GM19240 (cell line): ENCODE data around the gene SEPTIN12.

ENCODE experiments used
- DNase-seq: peaks from one replicate; pipeline ENCODE4 v3.0.0; 2011; ENCODE audit warnings: low spot score; ENCODE audit not compliant: insufficient read length

The SEPTIN12 gene

DNA sequence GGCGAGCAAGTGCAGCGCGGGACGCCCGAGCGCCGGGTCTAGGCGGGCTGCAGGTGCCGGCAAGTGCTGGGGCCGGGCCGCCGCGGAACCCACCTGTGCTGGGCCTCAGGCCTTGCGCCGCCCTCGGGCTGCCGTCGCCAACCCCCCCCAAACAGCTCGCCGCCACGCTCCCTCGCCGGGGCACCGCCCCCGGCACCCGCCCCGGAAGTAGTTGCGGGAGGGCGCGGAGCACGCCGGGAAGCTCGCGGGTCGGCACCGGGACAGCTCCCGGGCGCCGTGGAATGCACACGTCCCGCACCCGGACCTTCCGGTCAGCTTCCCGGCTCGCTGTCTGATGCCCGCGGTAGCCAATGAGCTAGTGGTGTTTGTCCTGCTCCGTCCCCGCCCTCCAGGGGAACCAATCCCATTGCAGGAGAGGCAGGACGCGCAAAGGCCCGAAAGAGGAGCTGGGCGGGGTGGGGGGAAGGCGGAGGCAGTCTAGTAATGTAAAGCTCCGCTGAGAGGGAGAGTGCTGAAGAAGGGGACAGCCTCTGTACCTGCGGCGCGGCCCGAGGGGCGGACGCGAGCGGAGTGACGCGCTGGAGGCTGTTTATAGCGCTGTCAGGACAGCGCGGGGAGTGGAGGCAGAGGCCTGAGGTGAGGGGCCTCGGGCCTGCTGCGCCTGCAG, 53.9 kb downstream of the SEPTIN12 start, which contains the start of the genes ANKS3 and DNAAF8:
Gene ANKS3, minus strand, starts transcription at position 209 of the 667 bp plus-strand sequence. CDS start 4,122 bp downstream, outside the sequence.
Gene DNAAF8, plus strand, starts transcription at position 475 of the 667 bp plus-strand sequence. CDS start 1,978 bp downstream, outside the sequence.
- peak; percentile 85 for DNase-seq

DNA sequence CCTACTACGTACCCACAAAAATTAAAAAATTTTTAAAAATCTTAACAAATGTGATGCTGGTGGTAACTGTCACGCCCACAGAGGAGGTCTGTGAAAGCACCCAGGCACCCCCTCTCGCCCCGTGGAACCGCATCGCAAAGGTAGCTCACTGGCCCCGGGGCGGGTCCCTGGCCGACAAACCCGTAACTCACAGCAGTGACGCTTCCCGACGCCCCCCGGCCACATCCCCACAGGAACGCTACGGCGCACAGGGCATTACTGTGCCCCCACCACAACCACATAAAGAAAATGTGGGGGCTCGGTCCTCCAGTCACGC, 54.4 kb downstream of the SEPTIN12 start:
- DNase-seq, result peak; percentile 30

DNA sequence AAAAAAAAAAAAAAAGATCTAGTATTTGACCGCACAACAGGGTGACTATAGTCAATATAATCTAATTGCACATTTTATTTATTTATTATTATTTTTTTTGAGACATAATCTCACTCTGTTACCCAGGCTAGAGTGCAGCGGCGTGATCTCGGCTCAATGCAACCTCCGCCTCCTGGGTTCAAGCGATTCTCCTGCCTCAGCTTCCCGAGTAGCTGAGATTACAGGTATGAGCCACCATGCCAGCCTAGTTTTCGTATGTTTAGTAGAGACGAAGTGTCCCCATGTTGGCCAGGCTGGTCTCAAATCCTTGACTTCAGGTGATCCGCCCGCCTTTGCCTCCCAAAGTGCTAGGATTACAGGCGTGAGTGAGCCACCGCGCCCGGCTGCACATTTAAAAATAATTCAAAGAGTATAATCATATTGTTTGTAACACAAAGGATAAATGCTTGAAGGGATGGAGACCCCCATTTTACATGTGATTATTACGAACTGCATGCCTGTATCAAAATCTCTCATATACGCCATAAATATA, 54.9 kb downstream of the SEPTIN12 start:
- no peak for DNase-seq

DNA sequence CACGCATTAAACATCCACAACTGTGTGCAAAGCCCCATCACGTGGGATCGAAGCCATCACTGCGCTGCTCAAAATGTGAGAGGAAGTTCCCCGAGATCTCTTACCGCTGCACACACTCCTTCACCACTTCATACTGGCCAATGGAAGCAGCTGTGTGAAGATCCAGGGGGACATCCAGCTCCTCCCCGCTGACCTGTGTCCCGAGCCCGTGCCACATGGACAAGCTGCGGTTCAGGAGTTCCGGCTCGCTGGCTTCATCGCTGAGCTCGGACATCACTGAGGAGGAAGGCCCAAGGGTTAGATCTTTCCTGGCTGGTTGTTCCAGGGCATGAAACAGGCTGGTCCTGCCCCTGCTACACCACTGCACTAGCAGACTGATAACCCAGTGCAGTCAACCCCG, 58.3 kb downstream of the SEPTIN12 start:
- DNase-seq, result no peak

DNA sequence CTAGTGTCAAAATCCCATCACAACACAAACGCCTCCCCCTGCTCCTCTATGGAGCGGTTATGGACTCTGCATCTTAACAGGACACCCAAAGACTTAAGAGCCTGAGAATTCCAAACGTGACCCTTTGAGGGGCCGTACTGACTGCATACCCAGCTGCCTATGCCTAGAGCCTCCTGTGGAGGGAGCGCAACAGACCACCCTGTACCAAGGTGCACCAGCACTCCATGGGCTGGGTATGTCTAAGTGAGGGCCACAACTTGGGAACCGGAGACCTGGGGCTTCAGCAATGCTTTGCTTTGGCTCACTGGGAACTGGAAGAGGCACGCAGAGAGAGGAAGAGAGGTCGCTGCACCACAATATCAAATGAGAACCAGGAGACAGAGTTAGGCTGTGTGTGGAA, 59.5 kb downstream of the SEPTIN12 start:
- DNase-seq, result no peak
